NK-92 (cell line): Measurements from ENCODE around the gene MYORG.
"Not testable (repeated sequence)": the region's sequence is repeated elsewhere in the genome, so short reads cannot be mapped to it uniquely, and the experiment has no call there.

Experiments used
- DNase-seq: peaks from one replicate; lab custom pipeline; 2025; ENCODE audit not compliant: unreplicated experiment; lab: John Stamatoyannopoulos, UW

Gene MYORG

DNA sequence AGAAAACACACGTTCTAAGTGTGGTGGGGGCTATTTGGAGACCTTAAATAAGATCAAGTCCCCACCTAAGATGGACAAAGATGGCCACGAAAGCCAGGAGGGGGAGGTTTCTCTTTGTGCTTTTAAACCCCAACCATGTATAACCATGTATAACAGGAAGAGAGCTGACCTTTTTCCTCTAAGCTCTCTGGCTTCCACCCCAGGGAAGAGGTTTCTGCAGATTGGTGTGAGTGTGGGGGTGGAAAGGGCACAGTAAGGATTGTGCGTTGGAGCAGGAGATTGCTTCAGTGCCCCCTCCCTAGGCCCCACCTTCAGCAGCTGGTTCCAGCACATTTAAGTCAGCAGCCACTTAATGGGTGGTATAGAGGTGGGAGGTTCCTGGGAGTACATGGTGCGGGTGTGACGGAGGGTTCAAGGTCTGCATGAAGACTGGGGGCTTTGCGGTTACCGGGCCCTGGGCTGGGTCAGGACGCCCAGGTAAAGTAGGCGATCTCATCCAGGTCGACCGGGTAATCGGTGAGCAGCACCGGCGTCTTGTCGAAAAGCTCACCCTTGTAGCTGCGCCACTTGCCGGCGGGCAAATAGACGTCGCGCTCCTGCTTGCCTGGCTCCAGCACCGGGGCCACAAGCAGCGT, 6.2 kb downstream of the MYORG start:
- DNase-seq: no peak

DNA sequence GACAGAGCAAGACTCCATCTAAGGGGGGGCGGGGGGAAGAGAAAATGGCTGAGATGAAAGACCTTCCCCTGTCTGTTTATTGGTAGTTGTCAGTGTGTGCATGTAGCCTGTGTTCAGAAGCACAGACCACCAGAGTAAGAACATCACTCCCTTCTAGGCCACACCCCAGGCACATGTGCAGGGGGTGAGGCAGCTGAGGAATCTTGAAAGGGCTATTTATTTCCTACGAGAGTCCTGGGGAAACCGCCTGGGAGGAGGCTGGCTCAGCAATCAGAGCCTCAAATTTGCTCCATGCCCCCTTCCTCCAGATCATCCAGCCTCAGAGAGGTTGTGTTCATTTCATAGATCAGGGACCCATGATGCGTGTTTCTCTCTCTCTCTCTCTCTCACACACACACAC, 7.1 kb downstream of the MYORG start:
- no peak for DNase-seq

DNA sequence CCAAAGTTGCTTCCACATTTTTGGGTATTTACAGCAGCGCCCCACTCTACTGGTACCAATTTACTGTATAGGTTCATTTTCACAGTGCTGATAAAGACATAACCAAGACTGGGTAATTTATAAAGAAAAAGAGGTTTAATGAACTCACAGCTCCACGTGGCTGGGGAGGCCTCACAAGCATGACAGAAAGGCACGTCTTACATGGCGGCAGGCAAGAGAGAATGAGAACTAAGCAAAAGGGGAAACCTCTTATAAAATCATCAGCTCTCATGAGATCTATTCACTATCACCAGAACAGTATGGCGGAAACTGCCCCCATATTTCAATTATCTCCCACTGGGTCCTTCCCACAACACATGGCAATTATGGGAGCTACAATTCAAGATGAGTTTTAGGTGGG, 7.9 kb downstream of the MYORG start:
- DNase-seq: not testable (repeated sequence)

DNA sequence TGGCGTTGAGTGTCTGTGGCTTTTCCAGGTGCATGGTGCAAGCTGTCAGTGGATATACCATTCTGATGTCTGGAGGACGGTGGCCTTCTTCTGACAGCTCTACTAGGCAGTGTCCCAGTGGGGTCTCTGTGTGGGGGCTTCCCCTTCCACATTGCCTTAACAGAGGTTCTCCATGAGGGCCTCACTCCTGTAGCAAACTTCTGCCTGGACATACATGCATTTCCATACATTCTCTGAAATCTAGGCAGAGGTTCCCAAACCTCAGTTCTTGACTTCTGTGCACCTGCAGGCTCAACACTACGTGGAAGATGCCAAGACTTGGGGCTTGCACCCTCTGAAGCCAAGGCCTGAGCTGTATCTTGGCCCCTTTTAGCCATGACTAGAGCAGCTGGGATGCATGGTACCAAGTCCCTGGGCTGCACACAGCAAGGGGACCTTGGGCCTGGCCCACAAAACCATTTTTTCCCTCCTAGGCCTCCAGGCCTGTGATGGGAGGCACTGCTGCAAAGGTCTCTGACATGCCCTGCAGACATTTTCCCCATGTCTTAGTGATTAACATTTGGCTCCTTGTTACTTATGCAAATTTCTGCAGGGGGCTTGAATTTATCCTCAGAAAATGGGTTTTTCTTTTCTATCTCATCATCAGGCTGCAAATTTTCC, 8.8 kb downstream of the MYORG start:
- DNase-seq: not testable (repeated sequence)

DNA sequence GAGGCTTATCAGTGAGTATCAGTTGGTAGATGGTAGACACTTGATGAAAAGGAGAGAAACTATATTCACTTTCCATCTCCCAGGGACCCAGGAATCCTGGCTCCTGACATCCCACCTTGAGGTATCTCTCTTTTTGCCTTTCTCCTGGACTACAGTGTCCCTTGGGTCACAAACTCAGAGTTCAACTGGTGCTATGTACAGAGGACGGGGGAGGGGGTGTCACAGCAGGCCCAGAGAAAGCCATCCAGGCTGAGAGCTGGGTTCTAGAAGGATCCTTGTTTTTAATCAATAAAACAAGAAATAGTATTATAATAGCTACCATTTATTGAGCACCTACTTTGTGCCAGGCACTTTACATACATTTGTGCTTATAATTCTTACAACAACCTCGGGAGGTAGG, 10.3 kb downstream of the MYORG start:
- DNase-seq: no peak

DNA sequence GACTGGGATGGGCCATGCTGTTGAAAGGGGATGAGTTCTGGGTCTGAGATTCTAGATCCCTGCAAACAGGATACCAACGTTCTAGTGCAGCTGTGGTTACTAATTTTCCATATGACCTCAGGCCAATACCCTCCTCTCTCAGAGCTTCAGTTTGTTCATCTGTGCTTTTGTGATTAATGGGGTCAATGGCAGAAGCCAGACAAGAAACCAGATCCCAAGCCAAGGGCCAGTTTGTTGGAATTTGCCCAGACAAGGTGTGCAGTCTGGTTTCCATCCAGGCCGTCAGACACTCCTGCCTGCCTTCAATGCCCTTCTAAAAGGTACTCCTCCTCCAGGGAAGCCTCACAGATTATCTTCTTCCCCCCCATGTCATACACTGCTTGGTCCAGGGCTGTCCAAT, 11.4 kb downstream of the MYORG start:
- DNase-seq: no peak

DNA sequence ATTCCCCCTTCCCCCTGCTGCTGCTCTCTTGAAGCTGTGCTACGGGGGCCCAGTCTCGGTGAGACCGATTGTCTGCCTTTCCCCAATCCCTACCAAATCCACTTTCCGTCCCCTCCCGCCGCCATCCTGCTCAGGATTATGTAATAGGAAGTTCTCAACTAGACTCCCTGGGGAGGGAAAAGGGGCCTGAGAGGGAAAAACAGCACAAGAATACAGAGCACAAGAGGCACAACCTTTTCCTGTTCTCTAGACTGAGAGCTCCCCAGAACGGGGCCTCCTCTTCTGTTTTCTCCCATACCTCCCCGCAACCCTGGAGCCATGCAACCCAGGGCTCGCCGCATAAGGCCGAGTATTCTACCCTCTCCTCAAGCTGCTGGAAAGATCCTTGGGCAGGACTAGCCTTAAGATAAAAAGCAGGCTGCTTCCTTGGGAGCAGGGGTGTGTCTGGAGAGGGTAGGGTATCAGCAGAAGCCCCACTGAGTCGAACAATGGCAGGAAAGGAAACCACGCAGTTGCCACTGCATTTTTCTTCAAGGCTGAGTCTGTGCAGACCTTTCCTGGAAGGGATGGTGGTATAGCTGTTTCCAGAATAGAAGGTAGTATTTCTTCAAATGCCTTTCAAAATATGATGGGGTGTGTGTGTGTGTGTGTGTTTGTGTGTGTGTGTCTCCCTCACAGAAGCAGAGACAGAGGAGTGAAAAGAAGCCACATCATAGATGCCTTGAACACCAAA, 12.9 kb downstream of the MYORG start:
- no peak for DNase-seq

DNA sequence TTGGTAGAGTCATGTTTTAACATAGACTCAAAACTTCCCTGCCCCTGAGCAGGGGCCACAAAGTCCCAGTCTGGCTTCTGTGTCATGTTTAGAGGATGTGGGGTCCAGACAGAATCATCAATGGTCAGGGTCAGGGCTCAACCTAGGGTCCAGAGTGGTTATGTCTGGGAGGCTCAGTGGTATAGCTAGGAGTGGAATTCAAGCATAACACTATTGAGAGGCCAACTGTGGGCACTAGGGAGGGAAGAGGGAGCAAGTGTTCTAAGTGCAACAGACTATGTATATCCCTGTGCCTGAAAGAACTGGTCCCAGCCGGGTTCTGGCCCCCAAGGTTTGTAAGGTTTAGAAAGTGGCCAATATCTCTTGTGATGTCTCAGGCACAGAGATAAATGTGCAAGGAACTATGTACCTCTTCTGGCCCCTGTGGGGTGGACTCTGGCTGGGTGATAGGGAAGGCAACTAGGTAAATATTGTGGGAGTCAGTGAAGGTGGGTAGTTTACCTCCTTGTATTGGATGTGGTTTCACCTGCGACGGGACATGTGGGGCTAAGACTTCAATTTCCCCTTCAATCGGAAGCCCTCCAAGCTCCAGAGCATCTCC, 14.0 kb downstream of the MYORG start:
- DNase-seq: no peak

DNA sequence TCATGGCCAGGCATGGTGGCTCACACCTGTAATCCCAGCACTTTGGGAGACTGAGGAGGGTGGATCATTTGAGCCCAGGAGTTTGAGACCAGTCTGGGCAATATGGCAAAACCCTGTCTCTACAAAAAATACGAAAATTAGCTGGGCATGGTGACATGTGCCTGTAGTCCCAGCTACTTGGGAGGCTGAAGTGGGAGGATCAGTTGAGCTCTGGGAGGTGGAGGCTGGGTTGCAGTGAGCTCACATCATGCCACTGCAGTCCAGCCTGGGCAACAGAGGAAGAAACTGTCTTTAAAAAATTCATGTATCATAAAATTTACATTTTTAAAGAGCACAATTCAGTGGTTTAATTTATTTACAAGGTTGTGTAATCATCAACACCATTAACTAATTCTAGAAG, 23.7 kb downstream of the MYORG start:
- DNase-seq: not testable (repeated sequence)

DNA sequence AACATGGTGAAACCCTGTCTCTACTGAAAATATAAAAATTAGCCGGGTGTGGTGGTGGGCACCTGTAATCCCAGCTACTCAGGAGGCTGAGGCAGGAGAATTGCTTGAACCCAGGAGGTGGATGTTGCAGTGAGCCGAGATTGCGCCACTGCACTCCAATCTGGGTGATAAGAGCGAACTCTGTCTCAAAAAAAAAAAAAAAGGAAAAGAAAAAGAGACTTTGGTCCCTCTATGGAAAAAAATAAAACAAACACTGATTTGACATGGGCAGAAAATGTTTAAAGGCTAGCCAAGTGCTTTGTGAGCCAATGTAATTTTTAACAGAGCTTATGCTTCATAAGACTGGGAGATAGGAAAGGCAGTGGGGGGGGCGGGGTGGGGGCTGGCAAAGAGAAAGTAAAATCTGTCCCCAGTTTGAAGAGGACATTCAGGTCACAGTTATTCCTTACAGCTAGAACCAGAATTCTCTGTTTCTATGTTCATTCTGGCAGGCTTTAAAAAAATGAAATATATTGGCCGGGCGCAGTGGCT, 24.5 kb downstream of the MYORG start:
- DNase-seq: not testable (repeated sequence)

DNA sequence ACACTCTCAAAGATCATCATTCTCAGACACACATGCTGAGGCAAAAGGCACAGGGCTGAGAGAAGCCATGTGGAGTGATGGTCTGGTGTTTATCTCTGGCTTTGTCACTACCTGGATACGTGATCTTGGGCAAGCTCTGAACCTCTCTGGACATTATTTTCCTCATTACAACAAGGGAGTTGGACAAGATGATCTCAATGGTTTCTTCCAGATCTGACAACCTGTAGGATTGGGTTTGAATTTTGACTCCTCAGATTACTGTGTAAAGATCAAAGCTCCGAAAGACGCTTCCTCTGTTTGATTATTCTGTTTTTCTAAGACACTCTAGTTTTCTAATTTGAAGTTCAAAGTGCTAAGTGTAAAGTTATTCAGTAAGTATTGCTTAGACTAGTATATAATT, 27.4 kb downstream of the MYORG start:
- no peak for DNase-seq

DNA sequence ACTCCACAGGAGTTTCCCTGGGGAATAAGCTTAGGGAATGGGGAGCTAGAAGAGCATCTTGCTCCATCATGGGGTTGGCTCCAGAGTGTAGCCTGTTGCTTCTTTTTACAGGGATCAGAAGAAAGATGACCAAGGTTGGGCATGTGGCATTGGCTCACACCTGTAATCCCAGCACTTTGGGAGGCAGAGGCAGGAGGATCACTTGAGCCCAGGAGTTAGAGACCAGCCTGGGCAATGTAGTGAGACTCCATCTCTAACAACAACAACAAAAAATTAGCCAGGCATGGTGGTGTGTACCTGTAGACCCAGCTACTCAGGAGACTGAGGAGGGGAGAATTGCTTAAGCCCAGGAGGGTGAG, 28.9 kb downstream of the MYORG start:
- no peak for DNase-seq

DNA sequence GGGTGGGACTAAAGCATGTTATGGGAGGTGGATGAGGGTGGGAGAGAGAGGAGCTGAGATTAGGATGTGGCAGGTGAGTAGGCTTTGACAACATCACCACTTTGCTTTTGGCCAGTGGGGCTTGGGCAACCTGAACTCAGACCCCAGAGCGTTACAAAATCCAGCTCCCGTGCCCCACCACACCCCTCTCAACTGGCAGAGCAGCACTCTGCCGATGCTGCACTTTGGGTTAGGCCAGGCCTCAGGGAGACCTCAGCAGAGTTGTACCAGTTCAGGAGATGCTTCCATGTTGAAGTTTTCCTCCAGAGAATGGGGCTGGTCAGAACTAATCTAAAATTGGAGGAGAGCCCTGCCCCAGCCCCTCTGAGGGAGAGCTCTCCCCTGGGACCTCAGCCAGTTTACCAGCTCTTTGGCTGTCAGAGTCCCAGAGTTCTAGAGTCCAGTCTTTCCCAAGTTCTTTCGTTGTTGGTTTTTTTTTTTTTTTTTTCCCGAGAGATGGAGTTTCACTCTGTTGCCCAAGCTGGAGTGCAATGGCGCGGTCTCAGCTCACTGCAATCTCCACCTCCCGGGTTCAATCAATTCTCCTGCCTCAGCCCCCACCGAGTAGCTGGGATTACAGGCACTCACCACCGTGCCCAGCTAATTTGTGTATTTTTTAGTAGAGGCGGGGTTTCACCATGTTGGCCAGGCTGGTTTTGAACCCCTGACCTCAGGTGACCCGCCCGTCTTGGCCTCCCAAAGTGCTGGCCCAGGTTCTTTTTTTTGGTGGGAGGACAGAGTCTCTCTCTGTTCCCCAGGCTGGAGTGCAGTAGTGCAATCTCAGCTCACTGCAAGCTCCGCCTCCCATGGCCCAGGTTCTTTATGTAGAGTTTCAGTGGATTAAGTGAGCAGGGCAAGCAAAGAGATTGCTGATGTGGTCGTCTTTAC, 29.6 kb downstream of the MYORG start:
- DNase-seq: no peak

DNA sequence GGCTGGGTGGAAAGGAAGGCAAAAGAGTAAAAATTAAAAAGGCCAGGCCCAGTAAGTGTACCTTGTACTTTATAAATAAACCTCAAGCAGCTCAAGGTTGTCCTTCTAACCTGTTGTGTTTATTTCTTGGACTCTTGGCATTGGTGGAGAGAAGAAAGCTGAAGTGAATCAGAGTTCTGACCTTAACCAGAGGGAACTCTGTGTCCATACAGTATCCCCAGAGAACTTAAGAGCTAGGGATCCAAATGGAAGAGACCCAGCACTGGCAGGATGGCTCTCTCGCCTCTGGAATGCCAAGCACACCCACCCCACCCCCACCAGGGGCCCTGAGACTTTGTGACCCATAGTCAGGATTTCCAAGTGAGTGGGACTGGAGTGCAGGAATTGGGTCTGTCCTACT, 33.1 kb downstream of the MYORG start:
- DNase-seq: no peak

DNA sequence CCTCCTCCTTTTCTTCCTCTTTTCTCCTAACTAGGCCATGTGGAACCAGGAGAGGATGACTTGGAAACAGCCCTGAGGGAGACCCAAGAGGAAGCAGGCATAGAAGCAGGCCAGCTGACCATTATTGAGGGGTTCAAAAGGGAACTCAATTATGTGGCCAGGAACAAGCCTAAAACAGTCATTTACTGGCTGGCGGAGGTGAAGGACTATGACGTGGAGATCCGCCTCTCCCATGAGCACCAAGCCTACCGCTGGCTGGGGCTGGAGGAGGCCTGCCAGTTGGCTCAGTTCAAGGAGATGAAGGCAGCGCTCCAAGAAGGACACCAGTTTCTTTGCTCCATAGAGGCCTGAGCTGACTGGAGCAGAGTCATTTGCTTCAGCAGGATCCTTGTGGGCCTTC, 33.6 kb downstream of the MYORG start:
- no peak for DNase-seq

DNA sequence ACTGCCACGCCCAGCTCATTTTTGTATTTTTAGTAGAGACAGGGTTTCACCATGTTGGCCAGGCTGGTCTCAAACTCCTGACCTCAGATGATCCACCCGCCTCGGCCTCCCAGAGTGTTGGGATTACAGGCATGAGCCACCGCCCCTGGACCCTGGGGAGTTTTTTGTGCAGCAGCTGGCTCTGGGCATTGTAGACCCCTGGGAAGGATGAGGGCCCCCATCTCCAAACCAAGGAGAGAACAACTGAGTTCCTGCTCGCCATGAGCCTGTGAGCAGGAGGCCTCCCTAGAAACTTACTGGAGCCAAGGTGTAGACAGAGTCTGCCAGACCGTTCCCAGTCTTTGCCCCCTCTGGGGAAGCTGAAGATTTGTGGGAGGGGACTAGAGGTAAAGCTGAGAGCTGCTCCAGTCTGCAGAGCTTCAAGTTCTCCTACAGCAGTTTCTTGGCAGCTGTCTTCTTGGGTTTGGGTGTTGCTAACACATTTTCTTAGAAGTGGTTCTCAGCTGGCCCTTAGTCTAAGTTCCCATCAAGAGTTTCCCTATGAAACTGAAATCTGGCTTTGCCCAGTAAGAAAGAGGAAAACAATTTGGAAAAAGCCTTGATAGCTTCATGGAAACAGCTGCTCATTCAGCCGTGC, 34.9 kb downstream of the MYORG start:
- no peak for DNase-seq

DNA sequence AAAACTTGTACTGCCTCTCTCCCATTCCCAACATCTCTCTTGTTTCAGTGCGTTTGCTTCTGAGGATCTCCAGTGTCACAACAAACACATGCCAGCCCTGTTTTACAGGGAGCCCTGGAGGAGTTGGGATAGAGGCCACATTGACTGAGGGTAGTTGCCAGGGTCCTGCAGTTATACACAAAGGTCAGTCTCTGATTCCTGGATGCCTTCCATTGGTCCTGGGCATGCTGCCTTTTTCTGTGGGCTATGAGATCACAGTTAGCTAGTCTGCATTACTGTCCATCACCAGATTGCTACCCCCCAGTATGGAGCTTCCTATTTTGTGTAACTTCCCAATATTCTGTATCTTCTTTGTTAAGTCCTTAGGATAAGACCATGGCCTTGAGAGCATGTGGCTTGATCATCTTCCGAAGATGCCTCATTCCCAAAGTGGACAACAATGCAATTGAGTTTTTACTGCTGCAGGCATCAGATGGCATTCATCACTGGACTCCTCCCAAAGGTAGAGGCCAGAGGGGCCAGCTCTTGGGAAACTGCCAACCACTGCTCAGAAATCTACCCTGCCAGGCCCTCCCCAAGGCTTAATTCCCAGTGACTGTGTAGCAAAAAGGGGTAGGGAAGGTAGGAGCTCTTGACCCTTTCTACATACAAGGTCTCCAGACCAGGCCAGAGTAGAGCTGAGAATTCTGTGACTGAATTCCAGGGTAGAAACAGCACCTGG, 37.9 kb downstream of the MYORG start:
- no peak for DNase-seq

DNA sequence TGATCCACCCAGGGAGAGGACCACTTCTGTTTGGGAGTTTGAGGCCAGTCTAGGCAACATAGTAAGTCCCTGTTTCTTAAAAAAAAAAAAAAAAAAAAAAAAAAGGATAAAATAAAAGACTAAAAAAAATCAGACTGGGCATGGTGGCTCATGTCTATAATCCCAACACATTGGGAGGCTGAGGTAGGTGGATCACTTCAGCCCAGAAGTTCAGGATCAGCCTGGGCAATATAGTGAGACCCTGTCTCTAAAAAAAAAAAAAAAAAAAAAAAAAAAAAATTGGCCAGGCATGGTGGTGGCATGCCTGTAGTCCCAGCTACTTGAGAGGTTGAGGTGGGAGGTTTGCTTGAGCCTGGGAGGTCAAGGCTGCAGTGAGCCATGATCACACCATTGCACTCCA, 38.6 kb downstream of the MYORG start:
- DNase-seq: not testable (repeated sequence)

DNA sequence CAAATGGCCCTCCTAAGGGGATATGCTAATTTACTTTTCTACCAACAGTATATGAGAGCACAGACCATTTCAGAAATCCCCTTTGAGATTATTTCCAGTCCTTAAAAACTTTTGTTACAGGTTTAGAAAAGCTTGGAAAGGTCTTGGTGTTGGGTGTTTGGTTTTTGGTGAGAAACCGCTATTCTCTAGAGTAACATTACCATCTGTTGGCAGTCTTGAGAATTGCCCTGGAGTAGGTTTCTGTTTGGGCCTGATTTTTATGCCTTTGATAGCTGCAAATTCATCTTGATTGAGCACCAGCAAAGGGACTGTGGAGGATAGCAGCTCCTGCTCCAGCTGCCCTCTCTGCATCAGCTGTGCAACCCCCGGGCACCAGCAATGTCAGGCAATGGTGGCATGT, 39.3 kb downstream of the MYORG start:
- no peak for DNase-seq

DNA sequence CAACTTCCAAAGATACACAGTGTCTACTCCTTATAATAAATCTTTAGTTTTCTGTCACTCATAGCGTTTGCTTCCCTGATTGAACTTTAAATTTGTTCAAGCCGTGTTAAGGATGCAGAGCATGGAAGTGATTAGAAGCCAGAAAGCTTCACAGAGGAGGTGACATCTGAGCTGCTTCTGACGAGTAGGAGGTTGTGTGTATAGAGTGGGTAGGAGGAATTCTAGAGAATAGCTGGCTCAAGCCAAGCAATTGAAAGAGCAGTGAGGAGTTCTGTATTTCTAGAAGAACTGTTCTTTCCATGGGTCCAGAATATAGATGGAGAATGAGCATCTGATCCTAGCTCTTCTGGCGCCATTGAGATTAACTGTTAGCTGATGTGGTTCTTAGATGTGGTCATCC, 41.3 kb downstream of the MYORG start:
- no peak for DNase-seq
